ELF-1 (cell line): ENCODE results near the gene PLIN1.
"Not testable (repeated sequence)": the region's sequence is repeated elsewhere in the genome, so short reads cannot be mapped to it uniquely, and the experiment has no call there.

Experiments used
- DNase-seq: peaks from one replicate; pipeline ENCODE4 v3.0.0-alpha.2; 2016; ENCODE audit warnings: low read depth, low spot score

The PLIN1 gene, protein sequence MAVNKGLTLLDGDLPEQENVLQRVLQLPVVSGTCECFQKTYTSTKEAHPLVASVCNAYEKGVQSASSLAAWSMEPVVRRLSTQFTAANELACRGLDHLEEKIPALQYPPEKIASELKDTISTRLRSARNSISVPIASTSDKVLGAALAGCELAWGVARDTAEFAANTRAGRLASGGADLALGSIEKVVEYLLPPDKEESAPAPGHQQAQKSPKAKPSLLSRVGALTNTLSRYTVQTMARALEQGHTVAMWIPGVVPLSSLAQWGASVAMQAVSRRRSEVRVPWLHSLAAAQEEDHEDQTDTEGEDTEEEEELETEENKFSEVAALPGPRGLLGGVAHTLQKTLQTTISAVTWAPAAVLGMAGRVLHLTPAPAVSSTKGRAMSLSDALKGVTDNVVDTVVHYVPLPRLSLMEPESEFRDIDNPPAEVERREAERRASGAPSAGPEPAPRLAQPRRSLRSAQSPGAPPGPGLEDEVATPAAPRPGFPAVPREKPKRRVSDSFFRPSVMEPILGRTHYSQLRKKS

DNA sequence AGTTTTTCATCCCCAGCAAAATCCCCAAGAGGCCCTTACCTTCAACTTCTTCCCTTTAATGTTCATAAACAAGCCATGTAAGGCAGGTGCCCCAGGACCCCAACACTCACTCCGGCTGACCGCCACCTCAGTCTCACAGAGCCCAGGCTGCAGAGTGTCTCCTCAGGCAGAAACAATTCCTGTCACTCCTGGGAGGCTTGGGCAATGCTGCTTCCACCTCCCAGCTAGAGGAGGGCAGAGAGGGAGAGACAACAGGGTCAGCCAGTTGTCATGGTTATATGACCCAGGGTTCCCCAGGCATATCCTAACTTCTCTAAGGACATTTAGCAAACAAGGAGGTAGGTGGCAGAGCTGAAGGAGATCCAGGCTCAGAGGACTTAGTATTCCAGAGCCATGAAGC is at the start of gene PLIN1:
PLIN1 (minus strand) TSS at position 156 of the 400 bp plus-strand sequence. CDS start 1,878 bp downstream, outside the sequence.
- DNase-seq: no peak

DNA sequence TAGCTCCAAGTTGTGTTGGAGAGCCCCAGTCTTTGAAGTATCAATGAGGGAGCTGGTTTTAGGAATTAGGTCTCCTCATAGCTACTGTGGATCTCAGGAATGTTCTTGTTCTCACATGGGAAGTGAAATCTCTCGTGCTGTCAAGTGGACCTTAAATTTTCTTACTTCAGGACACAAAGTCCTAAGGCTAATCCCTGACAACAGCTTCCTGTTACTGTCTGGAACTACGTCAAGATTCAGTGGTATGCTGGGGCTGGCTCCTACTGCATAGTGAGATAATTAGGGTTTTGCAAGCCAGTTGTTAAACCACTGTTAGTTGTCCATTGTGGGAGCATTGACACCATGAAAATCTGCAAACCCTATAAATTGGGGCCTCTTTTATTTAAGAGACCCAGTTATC is 49.1 kb upstream of the PLIN1 start:
- DNase-seq: no peak

DNA sequence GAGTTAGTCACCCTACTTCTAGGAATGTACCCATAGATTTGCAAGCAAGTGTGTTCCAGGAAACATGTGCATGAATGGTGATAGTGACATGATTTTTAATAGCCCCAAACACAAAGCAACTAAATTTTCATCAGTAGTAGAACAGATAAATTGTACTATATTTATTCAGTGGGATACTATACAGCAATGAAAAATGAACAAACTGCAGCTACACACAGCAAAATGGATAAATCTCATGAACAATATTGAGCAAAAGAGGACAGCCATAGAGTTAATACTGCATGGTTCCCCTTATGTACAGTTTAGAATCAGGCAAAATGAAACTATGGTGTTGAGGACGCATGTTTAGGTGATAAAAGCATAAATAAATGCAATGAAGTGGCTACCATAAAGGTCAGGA is 45.9 kb upstream of the PLIN1 start:
- no peak for DNase-seq

DNA sequence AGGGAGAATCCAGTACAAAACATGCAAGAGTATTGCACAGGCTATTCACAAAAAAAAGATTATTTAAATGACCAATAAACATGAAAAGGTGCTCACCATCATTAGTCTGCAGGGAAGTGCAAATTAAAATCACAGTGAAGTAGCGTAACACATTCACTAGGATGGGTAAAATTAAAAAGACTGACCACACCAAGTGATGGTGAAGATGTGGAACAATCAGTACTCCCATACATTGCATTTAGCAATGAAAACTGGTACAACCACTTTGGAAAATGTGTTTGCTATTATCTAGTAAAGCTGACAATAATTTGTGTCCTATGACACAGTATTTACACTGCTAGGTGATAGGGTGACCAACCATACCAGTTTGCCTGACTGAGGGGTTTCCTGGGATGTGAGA is 45.5 kb upstream of the PLIN1 start:
- DNase-seq: no peak

DNA sequence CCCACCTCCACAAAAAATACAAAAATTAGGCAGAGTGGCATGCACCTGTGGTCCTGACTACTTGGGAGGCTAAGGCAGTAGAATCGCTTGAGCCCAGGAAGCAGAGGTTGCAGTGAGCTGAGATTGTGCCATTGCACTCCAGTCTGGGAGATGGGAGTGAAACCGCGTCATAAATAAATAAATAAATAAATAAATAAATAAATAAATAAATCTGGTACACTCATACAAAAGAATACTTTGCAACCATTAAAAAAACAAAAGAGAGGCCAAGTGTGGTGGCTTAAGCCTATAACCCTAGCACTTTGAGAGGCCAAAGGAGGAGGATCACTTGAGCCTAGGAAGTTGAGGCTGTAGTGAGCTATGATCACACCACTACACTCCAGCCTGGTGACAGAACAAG is 43.9 kb upstream of the PLIN1 start:
- no peak for DNase-seq

DNA sequence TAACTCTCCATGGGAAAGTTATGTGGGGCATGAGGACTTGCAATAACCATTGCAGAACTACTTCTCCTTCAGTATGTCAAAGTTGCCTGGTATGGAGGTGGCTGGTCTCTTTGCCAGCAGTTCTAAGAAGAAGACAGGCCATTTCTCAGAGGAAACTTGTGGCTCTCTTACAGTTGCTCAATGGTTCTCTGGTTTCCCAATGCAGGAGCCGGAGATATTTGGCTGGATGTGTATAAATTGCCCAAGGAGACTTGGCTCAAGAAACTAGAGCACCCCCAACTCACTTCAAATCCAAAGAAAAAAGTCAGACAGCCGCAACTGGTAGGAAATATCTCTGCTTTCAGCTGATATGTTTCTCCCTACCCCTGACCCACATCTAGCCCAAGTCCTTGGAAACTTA is 35.6 kb upstream of the PLIN1 start:
- DNase-seq: no peak

DNA sequence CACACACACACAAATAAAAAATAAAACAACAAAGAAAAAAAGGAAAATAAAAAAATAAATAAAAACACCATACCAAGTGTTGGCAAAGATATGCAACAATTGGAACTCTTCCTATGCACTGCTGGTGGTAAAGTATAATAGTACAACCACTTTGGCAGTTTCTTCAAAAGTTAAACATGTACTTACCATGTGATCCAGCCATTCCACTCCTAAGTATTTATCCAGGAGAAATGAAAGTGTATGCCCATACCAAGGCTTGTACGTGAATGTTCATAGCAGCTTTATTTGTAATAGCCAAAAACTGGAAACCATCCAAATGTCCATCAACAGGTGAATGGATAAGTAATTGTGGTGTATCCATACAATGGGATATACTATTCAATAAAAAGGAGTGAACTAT is 28.4 kb upstream of the PLIN1 start:
- DNase-seq: no peak

DNA sequence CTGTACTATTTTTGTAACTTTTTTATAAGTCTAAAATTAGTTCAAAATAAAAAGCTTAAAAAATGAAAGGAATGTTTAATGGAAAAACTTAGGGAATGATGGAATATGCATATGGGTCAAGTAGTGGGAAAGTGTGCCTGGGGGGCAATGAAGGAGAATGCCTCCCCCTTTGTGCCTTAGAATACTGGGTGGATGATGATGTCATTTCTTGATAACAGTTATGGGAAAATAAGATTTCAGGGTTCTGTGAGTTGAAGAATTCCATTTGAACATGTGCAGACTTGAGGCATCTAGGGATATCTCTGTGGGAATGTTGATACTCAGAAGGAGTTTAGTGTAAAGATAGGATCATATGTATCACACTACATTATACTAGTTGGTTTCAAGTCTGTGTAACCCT is 25.2 kb upstream of the PLIN1 start:
- DNase-seq: no peak

DNA sequence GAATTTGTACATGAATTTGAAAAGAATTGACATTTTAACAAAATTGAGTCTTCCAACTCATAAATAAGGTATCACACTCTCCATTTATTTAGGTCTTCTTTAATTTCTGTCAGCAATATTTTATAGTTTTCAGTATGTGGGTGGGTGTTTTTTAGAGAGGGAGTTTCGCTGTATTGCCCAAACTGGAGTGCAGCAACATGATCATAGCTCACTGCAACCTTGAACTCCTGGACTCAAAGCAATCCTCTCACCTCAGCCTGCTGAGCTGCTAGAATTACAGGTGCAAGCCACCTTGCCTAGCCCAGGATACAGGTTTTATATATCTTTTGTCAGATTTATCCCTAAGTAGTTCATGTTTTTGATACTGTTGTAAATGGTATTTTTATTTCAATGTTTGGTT is 16.0 kb upstream of the PLIN1 start:
- DNase-seq: no peak

DNA sequence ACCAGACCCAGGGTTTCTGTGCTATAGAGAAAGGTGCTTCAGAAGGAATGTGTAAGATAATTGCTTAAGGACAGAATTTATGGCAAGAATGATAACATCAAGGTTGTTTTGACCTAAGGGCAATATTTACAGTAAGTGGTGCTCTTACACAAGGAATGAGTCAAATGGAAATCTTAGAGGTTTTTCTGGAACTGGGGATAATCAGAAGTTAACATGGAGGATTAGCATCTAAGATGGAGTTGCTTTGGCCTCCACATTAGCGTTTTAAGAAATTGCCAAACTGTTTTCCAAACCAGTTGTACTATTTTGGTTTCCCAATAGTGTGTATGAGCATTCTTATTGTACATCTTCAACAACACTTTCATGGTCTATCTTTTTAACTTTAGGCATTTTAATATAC is 14.5 kb upstream of the PLIN1 start:
- no peak for DNase-seq

DNA sequence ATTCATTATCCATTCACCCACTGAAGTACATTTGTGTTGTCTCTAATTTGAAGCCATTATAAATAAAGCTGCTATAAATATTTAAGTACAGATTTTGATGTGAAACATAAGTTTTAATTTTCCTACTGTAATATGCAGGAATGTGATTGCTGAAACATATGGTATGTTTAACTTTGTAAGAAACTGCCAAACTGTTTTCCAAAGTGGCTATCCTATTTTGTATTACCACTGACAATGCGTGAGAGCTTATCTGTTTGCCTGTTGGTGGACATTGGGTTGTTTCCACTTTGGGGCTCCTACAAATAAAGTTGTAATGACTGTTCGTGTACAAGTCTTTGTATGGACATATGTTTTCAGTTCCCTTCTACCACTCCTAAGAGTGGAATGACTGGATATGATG is 13.9 kb upstream of the PLIN1 start:
- no peak for DNase-seq

DNA sequence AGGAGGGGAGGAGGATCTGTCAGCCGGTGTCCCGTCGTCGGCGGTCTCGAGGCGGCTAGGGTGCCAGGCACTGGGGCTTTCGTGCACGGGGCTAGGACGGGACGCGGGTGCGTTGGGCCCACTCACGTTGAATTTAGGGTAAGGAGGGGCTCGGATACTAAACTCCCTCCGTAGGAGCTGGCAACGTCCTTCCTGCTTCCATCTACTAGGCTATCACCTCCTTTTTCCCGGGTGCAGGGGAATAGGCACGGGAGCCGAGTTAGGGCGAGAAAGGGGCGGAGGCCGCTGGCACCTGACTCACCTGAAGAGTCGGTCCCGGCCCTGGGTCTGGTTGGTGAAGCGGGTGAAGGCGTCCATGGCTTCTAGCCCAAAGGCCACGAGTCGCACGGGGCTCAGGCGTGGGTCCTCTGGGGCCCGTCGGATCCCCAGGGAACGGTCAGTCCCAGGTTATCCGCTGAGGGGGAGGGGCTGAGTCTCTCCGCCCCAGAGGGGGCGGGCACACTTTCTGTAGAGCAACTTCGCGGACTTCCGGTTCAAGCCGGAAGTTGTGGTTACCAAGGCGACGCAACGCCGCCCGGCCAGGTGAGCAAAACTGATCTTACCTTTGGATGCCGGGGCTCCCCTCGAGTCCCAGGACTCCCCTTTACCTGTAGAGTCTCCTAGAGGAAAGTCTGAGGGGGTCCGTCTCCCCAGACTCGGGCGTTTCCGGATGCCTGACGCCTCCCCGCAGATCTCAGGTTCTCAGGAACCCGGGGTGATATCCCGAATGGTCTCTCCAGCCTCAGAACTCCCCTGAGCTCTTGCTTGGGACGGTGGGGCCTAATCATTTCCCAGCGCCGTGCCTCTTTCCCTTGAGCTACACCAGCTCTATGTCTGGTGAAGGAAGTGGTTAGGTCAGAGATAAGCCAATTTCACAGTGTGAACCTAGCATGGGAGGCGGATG is 11.4 kb upstream of the PLIN1 start, which contains the start of the genes PEX11A and WDR93:
PEX11A (minus strand) TSS at position 479 of the 943 bp plus-strand sequence; CDS start at position 357, 122 bp downstream.
WDR93 (plus strand) TSS at position 536 of the 943 bp plus-strand sequence. CDS start 10,936 bp downstream, outside the sequence.
- DNase-seq: peak; percentile 83

DNA sequence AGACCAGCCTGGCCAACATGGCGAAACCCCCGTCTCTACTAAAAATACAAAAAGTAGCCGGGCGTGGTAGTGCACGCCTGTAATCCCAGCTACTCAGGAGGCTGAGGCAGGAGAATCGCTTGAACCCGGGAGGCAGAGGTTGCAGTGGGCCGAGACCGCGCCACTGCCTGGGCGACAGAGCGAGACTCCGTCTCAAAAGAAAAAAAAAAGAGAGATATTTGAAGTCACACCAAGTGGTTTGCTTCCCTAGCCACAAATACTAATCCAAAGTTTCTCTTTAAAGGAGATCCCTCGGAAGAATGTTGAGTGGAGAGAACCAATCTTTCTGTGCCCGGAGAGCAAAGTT is 10.7 kb upstream of the PLIN1 start:
- DNase-seq: not testable (repeated sequence)

DNA sequence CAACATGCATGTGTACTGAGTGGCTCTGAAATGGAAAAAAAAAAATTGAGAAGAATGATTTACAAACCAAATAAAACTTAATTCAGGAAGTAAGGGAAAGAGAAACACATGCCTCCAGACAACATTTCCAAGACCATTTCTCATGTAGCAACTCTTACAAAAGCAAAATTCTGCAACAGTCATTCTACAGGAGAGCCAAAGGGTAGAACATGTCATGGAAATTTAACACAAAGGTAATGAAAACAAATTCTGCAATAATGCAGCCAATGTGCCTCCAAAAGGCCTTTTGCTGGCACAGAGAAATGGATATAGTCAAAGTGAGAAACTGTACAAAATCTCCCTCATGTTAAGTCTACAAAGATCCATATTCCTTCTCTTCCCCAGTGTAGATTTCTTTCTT is 7.4 kb upstream of the PLIN1 start:
- no peak for DNase-seq

DNA sequence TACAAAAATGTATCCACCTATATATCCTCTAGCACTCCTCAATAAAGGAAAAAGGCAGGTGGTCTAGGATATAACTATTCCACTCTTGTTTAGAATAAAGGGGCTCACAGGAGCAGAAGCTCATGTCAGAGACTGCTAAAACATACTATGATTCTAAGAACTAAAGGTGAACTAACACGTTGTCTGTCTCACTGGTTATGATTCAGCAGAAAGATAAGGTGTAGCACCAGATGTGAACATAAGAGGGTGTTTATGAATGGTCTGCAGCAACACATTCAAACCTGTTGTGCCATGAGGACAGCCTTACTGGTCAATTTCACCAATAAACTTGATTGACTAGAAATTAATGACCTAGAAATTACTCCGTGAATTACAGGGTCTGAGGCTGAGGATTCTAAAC is 6.8 kb upstream of the PLIN1 start:
- DNase-seq: no peak

DNA sequence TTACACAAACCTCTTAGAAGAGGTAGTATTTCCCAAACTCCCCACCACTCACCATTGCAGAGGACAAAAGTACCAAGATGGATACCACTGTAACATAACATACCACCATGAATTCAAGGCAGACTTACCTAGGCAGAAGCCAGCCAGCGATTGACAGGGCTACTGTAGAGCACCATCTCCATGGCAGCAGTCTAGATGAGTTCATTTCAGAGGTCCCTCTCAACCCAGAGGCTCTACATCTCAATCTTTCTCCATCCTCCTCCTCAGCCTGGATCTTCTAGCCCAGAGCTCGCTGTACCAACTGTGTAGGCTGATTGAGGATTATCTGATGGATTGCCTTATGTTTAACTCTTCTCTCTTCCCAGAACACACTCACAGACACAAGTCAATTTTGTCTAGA is 2.0 kb upstream of the PLIN1 start:
- DNase-seq: no peak

DNA sequence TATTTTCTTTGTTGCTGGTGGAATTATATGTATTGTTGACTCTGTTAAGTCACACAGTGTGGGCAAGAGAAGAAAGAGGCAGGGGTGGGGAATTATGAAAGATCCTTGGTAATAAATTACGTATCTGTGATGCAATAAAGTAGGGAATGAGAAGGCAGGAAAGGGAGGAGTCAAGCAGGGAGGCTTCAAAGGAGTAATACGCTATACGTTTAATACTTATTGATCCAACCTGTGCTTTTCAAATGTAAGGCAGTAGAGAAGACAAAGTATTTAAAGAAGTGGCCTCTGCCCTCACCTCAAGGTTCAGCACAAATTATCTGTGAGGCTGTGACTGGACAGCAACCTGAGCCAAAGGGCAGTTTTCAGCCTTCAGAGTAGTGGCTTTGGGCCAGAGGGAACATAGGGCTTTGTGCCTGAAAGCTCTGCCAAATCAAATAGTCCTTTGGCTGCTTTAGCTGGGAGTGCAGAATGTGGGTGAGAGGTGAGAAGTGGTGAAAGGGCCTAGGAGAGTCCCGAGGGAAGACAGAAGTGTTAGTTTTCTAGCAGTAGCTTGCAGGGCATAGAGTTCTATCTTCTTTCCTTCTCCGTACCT is 1.2 kb upstream of the PLIN1 start:
- DNase-seq: no peak

DNA sequence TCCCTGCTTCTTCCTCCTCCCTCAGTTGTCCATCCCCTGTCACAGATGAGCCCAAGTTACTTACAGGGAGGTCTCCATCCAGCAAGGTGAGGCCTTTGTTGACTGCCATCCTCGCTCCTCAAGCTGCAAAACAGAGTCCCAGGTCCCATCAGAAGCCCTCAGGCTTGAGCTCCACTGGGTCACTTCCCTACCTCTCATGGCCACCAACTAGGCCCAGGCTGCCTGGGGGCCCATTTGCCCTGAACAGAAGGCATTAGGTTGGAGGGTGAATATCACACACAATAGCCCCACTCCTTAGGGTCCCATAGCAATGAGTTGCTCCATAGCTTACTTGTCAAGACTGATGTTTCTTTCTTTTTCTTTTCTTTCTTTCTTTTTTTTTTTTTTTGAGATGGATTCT is 1.8 kb downstream of the PLIN1 start:
- DNase-seq: no peak

DNA sequence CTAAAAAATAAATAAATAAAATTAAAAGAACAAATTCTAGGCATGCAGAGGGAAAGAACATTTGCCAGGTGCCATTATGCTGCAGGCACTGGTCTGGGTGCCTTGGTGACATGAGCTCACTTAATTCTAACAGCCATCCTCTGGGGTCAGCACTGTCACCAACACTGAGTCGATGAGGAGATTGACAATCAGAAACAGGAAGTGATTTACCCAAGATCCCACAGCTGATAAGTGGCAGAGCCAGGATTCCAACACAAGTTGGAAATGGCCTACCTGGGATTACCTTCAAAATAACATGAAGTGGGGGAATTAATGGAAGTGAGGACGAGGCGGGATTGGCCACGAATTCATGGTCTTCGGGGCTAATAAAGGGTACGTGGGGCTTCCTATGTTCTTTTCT is 3.6 kb downstream of the PLIN1 start:
- no peak for DNase-seq

DNA sequence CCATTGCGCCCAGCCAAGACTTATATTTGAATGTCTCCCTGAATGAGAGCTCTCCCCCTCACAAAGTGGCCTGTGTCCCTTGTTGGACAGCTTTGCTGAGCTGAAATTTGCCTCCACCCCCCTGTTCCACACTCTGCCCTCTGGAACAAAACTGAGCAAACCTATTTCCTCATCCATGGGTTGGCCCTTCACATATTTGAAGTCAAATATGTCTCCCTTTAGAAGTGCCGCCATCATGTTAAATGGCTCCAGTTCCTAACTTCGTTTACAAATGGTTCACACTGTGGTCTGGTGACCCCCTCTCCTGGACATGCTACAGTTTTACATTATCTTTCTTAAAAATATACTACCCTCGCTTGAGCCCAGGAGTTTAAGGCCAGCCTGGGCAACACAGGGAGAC is 4.6 kb downstream of the PLIN1 start:
- no peak for DNase-seq

DNA sequence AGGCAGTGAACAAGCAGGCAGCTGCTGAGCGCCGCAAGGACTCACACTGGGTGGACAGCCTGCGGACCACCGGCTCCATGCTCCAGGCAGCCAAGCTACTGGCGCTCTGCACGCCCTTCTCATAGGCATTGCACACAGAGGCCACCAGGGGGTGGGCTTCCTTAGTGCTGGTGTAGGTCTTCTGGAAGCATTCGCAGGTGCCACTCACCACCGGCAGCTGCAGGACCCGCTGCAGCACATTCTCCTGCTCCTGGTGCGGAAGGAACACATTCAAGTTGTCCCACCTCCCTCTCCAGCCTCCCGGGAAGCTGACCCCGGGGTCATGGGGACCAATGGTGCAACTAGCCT is 6.0 kb downstream of the PLIN1 start:
- peak; percentile 87 for DNase-seq
